WTC11 (cell line): ENCODE results near the gene KLK14. TPM values are rescaled to one million over a fixed set of nuclear protein-coding genes. Genes with fewer than 3 reads are reported as not detected.
A peak's percentile ranks its signal among the peaks of the same experiment; 100 is the strongest.

Experiments used
- ATAC-seq: fragments of 200-7000 bp; cut with Tn5 transposase; 2 replicates; pipeline ENCODE4 v1.10.0; 2021; ENCODE audit warnings: mild to moderate bottlenecking, moderate library complexity
- CTCF ChIA-PET: fragments of 300-600 bp; sonication (Branson Sonifier 250); formaldehyde crosslinking; loops from one replicate; lab custom pipeline; 2021; ENCODE audit warnings: antibody characterized with exemption; lab: Charles Lee
- POLR2A ChIA-PET: fragments of 350-600 bp; sonication (Branson Sonifier 250); formaldehyde crosslinking; loops from one replicate; lab custom pipeline; 2021; ENCODE audit warnings: antibody characterized with exemption; lab: Charles Lee
- DNase-seq: peaks from one replicate; pipeline ENCODE4 v3.0.0; 2021; ENCODE audit warnings: low spot score
- H3K27ac Mint-ChIP-seq: 2 replicates; pipeline ENCODE4 v1.8.0; 2021; ENCODE audit warnings: mixed read lengths
- H3K27me3 Mint-ChIP-seq: 2 replicates; pipeline ENCODE4 v1.8.0; 2021; ENCODE audit warnings: low read depth, mild to moderate bottlenecking, moderate library complexity, mixed read lengths
- H3K36me3 Mint-ChIP-seq: 2 replicates; pipeline ENCODE4 v1.8.0; 2021; ENCODE audit warnings: mixed read lengths
- H3K4me1 Mint-ChIP-seq: 2 replicates; pipeline ENCODE4 v1.8.0; 2022; ENCODE audit warnings: mixed read lengths
- H3K4me3 Mint-ChIP-seq: 2 replicates; pipeline ENCODE4 v1.8.0; 2021; ENCODE audit warnings: mild to moderate bottlenecking, moderate library complexity, mixed read lengths
- H3K9me3 Mint-ChIP-seq: 2 replicates; pipeline ENCODE4 v1.8.0; 2021; ENCODE audit warnings: mixed read lengths
- CDX4 ChIP-seq: fragments of 250-450 bp; sonication (Bioruptor Pico); IDR thresholded peaks from 2 replicates; pipeline ENCODE4 v1.9.0; 2021; ENCODE audit warnings: moderate library complexity, mild to moderate bottlenecking, inconsistent platforms, borderline replicate concordance
- CREB1 ChIP-seq: sonication (generic); formaldehyde crosslinking; IDR thresholded peaks from 2 replicates; pipeline ENCODE4 v1.8.0; 2023; ENCODE audit warnings: mild to moderate bottlenecking, missing genetic modification reagents
- CREM ChIP-seq: sonication (generic); formaldehyde crosslinking; IDR thresholded peaks from 2 replicates; pipeline ENCODE4 v1.8.1; 2022; ENCODE audit warnings: mild to moderate bottlenecking, missing genetic modification reagents, moderate library complexity
- E2F5 ChIP-seq: sonication (generic); formaldehyde crosslinking; IDR thresholded peaks from 2 replicates; pipeline ENCODE4 v1.8.1; 2022; ENCODE audit warnings: mild to moderate bottlenecking, moderate library complexity, missing genetic modification reagents
- ELF4 ChIP-seq: sonication (generic); formaldehyde crosslinking; IDR thresholded peaks from 2 replicates; pipeline ENCODE4 v1.8.1; 2022; ENCODE audit warnings: low read depth, mild to moderate bottlenecking, moderate library complexity, missing genetic modification reagents
- HMGA2 ChIP-seq: fragments of 250-450 bp; sonication (Bioruptor Pico); IDR thresholded peaks from 2 replicates; pipeline ENCODE4 v1.4.0; 2021; ENCODE audit warnings: mild to moderate bottlenecking, moderate library complexity
- KAT7 ChIP-seq: sonication (generic); formaldehyde crosslinking; IDR thresholded peaks from 2 replicates; pipeline ENCODE4 v1.8.1; 2023; ENCODE audit warnings: missing genetic modification reagents, mild to moderate bottlenecking, borderline replicate concordance
- MLX ChIP-seq: sonication (generic); formaldehyde crosslinking; IDR thresholded peaks from 2 replicates; pipeline ENCODE4 v1.8.1; 2023; ENCODE audit warnings: mild to moderate bottlenecking, missing genetic modification reagents, moderate library complexity
- SMAD3 ChIP-seq: sonication (generic); formaldehyde crosslinking; IDR thresholded peaks from 2 replicates; pipeline ENCODE4 v1.8.0; 2022; ENCODE audit warnings: missing genetic modification reagents, mild to moderate bottlenecking, borderline replicate concordance
- SP1 ChIP-seq: sonication (generic); formaldehyde crosslinking; conservative IDR thresholded peaks from 2 replicates; pipeline ENCODE4 v1.8.1; 2022; ENCODE audit warnings: missing genetic modification reagents
- TCF7 ChIP-seq: sonication (generic); formaldehyde crosslinking; IDR thresholded peaks from 2 replicates; pipeline ENCODE4 v1.8.0; 2022; ENCODE audit warnings: mild to moderate bottlenecking, low read depth, missing genetic modification reagents, moderate library complexity
- TP53 ChIP-seq: sonication (generic); formaldehyde crosslinking; IDR thresholded peaks from 2 replicates; pipeline ENCODE4 v1.8.1; 2023; ENCODE audit warnings: mild to moderate bottlenecking, missing genetic modification reagents
- ZNF121 ChIP-seq: sonication (generic); formaldehyde crosslinking; IDR thresholded peaks from 2 replicates; pipeline ENCODE4 v1.8.0; 2023; ENCODE audit warnings: missing genetic modification reagents
- total RNA-seq: library from RNA; stranded (reverse); gene quantifications from 3 replicates; pipeline ENCODE4 v1.2.3, GENCODE V29; 2021
- TF ChIP-seq, protein P1 (sequence below): sonication (generic); formaldehyde crosslinking; IDR thresholded peaks from 2 replicates; pipeline ENCODE4 v1.8.0; 2023; ENCODE audit warnings: missing genetic modification reagents
- TF ChIP-seq, protein P2 (sequence below): sonication (generic); formaldehyde crosslinking; IDR thresholded peaks from 2 replicates; pipeline ENCODE4 v1.8.1; 2022; ENCODE audit warnings: low read depth, mild to moderate bottlenecking, moderate library complexity, missing genetic modification reagents, borderline replicate concordance
- TF ChIP-seq, protein P3 (sequence below): sonication (generic); formaldehyde crosslinking; IDR thresholded peaks from 2 replicates; pipeline ENCODE4 v1.8.1; 2022; ENCODE audit warnings: mild to moderate bottlenecking, missing genetic modification reagents, moderate library complexity, borderline replicate concordance

Gene KLK14
- total RNA-seq, 1 experiment from 2014 or later = 1.1 TPM

DNA sequence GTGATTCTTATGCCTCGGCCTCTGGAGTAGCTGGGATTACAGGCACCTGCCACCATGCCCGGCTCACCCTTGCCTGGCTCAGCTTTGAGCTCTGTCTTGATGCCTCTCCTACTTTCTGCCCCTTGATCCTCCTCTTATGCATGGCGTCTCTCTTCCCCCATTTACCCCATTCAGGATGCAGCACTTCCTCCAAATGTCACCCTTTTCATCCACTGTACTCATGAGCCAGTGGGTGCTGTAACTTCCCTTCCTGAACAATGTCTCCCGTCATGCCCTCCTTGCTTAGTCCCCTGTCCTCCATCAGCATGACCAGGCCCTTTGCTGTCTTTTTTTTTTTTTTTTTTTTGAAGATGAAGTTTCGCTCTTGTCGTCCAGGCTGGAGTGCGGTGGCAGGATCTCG lies 38.6 kb upstream of the KLK14 start (continued):
- TF ChIP-seq CDX4 (CRISPR knock-in tag) (no peak), TP53 (CRISPR knock-in tag) (no peak), ZNF121 (no peak), TCF7 (CRISPR knock-in tag) (no peak)
- TF ChIP-seq, protein P1, sequence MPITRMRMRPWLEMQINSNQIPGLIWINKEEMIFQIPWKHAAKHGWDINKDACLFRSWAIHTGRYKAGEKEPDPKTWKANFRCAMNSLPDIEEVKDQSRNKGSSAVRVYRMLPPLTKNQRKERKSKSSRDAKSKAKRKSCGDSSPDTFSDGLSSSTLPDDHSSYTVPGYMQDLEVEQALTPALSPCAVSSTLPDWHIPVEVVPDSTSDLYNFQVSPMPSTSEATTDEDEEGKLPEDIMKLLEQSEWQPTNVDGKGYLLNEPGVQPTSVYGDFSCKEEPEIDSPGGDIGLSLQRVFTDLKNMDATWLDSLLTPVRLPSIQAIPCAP (CRISPR knock-in tag) = no peak

- no peak overlapping the region for H3K4me3 Mint-ChIP-seq
- H3K36me3 Mint-ChIP-seq = no peaks in the 10 kb centered on the region
- H3K4me1 Mint-ChIP-seq = no peaks in the 10 kb centered on the region; the same call in 1 of the 2 replicates
- ATAC-seq = no peak
- POLR2A ChIA-PET = no interaction called here
- H3K27me3 Mint-ChIP-seq = peaks cover 14% of the 10 kb centered on the region
- CTCF ChIA-PET = interaction anchor here (1.4 to 2.0 kb wide), 2 partner anchors 9 to 38 kb away, joined by 3 to 5 read pairs; no protein-coding TSS in a partner anchor
- no peak overlapping the region for H3K27ac Mint-ChIP-seq
- no peak for DNase-seq
- H3K9me3 Mint-ChIP-seq = no peaks in the 10 kb centered on the region
- TF ChIP-seq HMGA2 (no peak), MLX (CRISPR knock-in tag) (no peak), KAT7 (CRISPR knock-in tag) (no peak), CREB1 (CRISPR knock-in tag) (no peak)
- TF ChIP-seq, protein P2, sequence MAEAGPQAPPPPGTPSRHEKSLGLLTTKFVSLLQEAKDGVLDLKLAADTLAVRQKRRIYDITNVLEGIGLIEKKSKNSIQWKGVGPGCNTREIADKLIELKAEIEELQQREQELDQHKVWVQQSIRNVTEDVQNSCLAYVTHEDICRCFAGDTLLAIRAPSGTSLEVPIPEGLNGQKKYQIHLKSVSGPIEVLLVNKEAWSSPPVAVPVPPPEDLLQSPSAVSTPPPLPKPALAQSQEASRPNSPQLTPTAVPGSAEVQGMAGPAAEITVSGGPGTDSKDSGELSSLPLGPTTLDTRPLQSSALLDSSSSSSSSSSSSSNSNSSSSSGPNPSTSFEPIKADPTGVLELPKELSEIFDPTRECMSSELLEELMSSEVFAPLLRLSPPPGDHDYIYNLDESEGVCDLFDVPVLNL = no peak
Measured at GRCh38 chr19:51120160-51120559, 37.5 kb upstream of the KLK14 start.

DNA sequence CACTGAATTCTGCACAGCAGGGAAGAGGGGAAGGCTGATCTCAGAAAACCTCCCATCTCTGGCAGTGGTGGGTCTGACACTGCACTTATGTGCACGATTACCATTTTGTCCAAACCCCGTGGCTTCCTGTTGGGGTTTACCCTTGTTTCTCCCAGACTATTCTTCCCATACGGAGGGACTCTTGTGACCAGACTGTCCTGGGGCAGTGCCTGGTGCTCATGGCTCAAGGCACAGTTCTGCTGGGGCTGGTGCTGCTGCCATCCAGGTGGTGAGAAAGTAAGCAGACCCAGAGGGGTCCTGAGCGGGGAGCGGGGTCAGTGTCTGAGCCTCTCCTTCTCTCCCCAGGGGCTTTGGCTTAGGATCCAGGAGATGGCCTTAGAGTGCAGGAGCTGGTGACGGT lies 36.9 kb upstream of the KLK14 start:
- TF ChIP-seq ZNF121 (no peak), SP1 (CRISPR knock-in tag) (no peak)
- TF ChIP-seq, all 79 proteins: peak for 0
- CTCF ChIA-PET = interaction anchor here (0.9 to 2.0 kb wide), 3 partner anchors 8 to 39 kb away, joined by 3 to 5 read pairs (median 3); no protein-coding TSS in a partner anchor
- ATAC-seq = no peak
- H3K36me3 Mint-ChIP-seq = no peaks in the 10 kb centered on the region
- H3K4me1 Mint-ChIP-seq = no peaks in the 10 kb centered on the region; the same call in 1 of the 2 replicates
- H3K9me3 Mint-ChIP-seq = no peaks in the 10 kb centered on the region
- POLR2A ChIA-PET = no interaction called here
- H3K4me3 Mint-ChIP-seq = no peak overlapping the region
- peaks cover 20% of the 10 kb centered on the region for H3K27me3 Mint-ChIP-seq
- no peak for DNase-seq
- H3K27ac Mint-ChIP-seq = no peak overlapping the region

DNA sequence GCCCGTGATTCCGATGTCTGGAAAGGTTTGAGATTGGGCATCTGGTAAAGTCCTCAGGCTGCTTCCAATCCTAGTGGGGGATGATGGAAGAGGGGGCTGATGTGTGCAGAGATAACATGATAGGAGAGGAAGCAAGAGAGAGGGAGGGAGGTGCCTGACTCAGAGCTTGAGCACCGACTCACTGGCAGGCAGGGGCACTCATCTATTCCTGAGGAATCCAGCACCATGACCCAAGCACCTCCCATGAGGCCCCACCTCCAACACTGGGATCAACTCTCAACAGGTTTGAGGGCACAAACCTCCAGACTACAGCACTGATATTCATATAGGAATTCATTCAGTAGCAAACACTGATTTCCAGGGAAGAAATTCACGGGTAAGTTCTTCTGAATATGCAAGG lies 36.4 kb upstream of the KLK14 start:
- no peak for TF ChIP-seq CREM (CRISPR knock-in tag)
- ChIA-PET CTCF (interaction anchor here (0.9 to 1.4 kb wide), 2 partner anchors 9 to 39 kb away, joined by 3 read pairs; no protein-coding TSS in a partner anchor), POLR2A (no interaction called here)
- peak; percentile 60 for ATAC-seq
- no peaks in the 10 kb centered on the region for H3K9me3 Mint-ChIP-seq
- DNase-seq = no peak
- no peak overlapping the region for H3K27ac Mint-ChIP-seq
- H3K36me3 Mint-ChIP-seq = no peaks in the 10 kb centered on the region
- H3K27me3 Mint-ChIP-seq = peaks cover 25% of the 10 kb centered on the region
- no peaks in the 10 kb centered on the region; the same call in 1 of the 2 replicates for H3K4me1 Mint-ChIP-seq
- no peak overlapping the region for H3K4me3 Mint-ChIP-seq

DNA sequence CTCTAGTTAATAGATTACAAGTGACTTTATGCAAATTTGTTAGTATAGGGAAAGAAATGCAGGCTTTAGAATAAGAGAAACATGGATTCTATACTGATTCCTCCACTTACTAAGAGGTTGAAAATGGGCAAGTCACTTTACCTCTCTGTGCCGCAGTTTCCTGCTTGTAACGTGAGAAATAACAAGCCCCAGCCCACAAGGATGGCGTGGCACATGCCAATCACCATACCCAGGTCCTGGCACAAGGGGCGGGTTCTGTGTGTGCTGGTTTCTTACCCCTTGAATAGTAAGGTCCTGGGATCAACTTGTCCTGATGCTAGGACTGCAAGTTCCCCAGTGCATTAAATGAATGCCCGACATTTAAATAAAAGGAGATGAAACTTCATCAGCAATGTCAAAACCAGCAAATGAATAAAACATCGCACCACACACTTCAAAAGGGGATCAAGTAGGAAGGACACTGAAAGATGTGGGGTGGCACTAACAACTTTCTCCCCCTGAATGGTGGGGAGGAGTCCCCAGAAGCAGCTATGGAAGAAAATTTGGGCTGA lies 34.1 kb upstream of the KLK14 start:
- TF ChIP-seq, protein P3, sequence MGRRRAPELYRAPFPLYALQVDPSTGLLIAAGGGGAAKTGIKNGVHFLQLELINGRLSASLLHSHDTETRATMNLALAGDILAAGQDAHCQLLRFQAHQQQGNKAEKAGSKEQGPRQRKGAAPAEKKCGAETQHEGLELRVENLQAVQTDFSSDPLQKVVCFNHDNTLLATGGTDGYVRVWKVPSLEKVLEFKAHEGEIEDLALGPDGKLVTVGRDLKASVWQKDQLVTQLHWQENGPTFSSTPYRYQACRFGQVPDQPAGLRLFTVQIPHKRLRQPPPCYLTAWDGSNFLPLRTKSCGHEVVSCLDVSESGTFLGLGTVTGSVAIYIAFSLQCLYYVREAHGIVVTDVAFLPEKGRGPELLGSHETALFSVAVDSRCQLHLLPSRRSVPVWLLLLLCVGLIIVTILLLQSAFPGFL (CRISPR knock-in tag) = no peak
- TF ChIP-seq SMAD3 (CRISPR knock-in tag) = no peak
- TF ChIP-seq E2F5 = no peak
- TF ChIP-seq ELF4 (CRISPR knock-in tag) = no peak
- Mint-ChIP-seq H3K4me3 (no peak overlapping the region), H3K9me3 (no peaks in the 10 kb centered on the region), H3K27ac (no peak overlapping the region), H3K36me3 (no peaks in the 10 kb centered on the region), H3K27me3 (peaks cover 25% of the 10 kb centered on the region), H3K4me1 (no peaks in the 10 kb centered on the region; the same call in 1 of the 2 replicates)
- DNase-seq = no peak
- no peak for ATAC-seq
- CTCF ChIA-PET = no interaction called here
- POLR2A ChIA-PET = no interaction called here
